ENCODE measurements around the gene LAPTM5.
A peak's percentile ranks its signal among the peaks of the same experiment; 100 is the strongest.

The LAPTM5 gene

GRCh38 chr1:30754684-30755171 lies 2.8 kb downstream of the LAPTM5 start:
- no peak for DNase-seq

GRCh38 chr1:30753660-30754123 lies 3.9 kb downstream of the LAPTM5 start:
- DNase-seq, result no peak

GRCh38 chr1:30753118-30753517 lies 4.5 kb downstream of the LAPTM5 start:
- no peak for DNase-seq

GRCh38 chr1:30752651-30752908 lies 5.0 kb downstream of the LAPTM5 start:
- no peak for DNase-seq

DNA sequence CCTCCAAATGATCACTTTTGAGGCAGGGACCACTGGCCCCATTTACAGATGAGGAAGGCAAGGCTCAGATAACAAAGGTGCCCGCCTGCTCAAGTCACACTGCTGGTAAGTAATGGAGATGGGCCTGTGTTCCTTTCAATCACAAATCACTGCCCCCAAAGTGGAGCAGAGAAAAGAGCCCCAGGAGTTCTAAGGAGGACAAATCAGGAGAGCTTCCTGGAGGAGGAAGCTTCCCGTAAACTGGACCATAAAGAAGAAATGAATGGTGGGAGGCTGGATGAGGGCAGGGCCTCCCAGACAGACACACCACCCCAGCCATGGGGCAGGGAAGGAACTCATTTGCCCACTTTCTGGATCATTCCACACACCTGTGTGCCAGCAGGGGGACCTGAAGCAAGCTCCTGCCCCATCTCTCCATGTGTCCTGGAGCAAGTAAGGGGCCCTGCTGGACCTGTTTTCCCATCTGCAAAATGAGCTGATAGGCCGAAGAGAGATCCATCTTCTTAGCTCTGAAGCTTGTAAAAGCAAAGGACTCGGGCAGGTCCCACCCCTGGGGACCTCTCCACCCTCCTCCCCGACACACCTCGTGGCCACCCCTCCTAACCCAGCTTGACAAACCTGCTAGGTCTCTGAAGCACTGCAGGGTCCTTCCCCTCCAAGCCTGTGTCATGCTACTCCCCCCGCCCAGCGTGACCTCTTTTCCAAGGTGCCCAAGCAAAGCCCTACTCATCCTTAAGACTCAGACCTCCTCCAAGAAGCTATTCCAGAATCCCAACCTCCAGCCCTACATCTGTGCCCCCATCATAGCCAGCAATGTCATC lies 5.5 kb downstream of the LAPTM5 start:
- no peak for DNase-seq

DNA sequence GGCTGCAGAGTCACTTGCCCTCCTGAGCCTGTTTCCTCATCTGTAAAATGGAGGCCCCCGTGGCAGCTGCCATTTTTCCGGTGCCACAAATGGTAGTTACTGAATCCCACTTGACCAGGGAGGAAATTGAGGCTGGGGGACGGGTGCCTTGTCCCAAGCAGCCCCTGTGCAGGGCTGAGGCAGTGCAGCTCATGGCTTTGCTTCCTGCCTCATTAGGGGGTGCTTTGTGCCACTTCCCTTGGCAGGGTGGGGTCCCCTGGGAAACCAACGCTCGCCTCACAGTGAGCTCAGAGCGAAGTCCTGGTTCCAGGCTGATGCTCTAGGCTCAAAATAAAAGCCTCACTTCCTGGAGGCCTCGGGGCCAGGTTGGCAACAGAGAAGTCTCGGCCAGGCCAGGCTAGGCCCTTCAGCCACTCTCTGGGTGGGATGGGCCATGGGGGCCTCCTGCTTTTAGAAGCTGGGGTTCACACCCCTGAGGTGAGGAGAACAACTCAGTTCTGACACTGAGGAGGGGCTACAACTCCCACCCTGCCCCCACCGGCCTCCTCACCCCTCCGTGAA lies 6.8 kb downstream of the LAPTM5 start:
- no peak for DNase-seq

- peak; percentile 73 for DNase-seq
Measured at GRCh38 chr1:30749691-30750583, 7.6 kb downstream of the LAPTM5 start.

DNA sequence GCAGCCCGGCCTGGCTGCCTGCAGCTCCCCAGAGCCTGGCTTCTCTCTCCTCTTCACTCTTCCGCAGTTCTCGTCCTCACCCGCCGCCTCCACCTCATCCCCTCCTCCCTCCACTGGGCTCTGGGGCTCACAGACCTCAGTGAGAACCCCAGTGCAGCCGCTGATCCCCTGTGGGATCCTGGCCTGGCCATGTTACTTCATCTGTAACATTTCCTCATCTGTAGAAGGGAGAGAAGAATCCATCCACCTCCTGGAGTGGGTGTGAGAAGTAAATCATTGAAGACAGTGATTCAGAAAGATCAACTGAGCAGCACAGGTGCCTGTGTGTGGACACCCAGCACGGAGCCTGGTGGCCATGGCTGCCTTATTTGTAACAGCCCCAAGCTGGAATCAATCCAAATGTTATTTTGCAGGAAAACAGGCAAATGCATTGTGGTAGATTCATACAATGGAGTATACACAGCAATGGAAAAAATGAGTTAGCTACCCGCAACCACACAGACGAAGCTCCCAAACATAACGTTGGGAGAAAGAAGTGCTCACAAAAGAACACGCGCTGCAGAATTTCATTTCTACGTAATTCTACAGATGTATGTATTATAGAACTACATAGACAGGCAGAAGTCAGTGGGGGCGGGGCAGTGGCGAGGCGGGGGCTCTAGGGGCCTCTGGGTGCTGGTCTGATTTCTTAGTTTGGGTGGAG lies 8.7 kb downstream of the LAPTM5 start:
- DNase-seq, result no peak

DNA sequence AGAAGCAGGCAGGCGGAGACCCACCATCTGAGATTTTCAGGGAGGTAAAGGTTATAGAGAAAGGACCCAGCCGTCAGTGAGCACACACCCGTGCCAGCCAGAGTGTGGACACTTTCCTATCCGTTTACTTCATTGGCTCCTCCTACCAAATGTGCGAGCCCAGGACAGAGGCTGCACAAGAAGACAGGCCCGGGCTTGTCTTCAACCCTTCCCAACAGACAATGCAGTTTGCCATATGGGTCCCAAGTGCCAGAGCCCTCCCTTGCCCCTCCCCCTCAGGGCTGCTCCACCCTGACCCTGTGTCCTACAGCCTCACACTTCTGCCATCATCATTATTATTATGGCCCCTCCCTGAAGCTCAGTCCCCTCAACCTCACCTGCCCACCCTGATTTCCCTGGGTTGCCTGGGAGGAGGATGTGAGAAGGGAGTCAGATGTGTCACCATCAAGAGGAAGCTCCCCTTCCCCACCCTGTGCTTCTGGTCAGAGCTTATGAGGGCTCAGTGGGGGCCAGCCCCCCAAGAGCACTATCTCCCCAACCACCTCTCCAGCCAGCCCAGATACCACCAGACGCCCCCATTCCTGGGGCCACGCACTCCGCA lies 9.4 kb downstream of the LAPTM5 start:
- DNase-seq, result no peak

- no peak for DNase-seq
Measured at GRCh38 chr1:30747033-30748008, 10.3 kb downstream of the LAPTM5 start.

- no peak for DNase-seq
Measured at GRCh38 chr1:30746212-30747032, 11.2 kb downstream of the LAPTM5 start.

- DNase-seq, result no peak
Measured at GRCh38 chr1:30745834-30746208, 11.8 kb downstream of the LAPTM5 start.

GRCh38 chr1:30745156-30745833 lies 12.3 kb downstream of the LAPTM5 start:
- no peak for DNase-seq

- peak; percentile 37 for DNase-seq
Measured at GRCh38 chr1:30744060-30744756, 13.4 kb downstream of the LAPTM5 start.

GRCh38 chr1:30743584-30744059 lies 14.0 kb downstream of the LAPTM5 start:
- DNase-seq, result peak; percentile 72

- DNase-seq, result no peak
Measured at GRCh38 chr1:30742963-30743559, 14.5 kb downstream of the LAPTM5 start.

DNA sequence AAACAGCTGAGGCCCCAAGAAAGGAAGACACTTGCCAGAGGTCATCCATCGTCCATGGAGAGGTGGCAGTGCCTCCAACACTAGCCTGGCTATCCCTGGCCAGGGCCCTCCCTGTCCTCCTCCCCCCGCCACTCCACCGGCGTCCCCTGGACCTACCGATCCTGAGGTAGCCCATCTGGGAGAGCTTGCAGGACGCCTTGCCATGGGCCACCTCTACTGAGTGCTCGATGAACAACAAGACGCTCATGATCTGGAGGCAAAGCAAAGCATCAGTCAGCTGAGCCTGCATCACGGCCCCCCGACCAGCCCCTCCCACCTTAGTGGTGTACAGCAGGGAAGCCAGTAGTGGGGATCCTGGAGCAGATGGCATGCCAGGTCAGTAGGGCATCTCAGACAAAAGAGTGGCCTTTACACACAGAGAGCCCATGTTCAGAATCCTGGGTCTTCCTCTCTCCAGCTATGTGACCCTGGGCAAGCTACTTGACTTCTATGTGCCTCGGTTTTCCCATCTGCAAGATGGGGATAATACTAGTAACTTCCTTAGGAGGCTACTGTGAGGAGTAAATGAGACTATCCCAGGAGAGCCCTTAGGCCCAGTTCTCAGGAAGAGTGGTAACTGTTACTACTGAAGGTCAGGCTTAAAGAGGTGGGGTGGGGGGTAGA lies 15.1 kb downstream of the LAPTM5 start:
- DNase-seq, result no peak
